GM21717 (cell line): Measurements from ENCODE around the gene TEKT5.

Source experiments
- ATAC-seq: cut with Tn5 transposase; IDR thresholded peaks from one replicate; pipeline ENCODE4 v1.9.1; 2021; ENCODE audit warnings: mild to moderate bottlenecking, moderate library complexity; ENCODE audit not compliant: unreplicated experiment

The TEKT5 gene

DNA sequence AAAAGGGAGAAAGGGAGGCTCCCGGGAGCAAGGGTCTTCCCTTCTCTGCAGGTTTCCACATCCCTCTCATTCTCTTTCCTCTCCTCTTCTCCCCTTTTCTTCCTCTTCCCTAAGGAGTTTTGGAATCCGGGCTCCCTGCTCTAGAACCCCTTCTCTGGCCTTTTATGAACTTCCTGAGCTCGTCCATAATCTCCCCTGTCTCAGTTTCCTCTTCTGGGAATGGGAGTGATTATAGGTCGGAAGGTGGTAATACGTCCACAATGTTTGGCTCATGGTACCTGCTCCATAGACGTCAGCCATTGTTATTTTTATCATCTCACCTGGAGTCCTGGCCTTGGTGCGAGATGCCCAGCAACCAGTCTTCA lies 113.9 kb downstream of the TEKT5 start:
- ATAC-seq: no peak

- ATAC-seq: no peak
Measured at GRCh38 chr16:10579965-10580882, 114.5 kb downstream of the TEKT5 start, which contains the start of gene EMP2. TSS of gene EMP2 (minus strand) at chr16:10580598. CDS start at chr16:10547617, 32,981 bp downstream.

DNA sequence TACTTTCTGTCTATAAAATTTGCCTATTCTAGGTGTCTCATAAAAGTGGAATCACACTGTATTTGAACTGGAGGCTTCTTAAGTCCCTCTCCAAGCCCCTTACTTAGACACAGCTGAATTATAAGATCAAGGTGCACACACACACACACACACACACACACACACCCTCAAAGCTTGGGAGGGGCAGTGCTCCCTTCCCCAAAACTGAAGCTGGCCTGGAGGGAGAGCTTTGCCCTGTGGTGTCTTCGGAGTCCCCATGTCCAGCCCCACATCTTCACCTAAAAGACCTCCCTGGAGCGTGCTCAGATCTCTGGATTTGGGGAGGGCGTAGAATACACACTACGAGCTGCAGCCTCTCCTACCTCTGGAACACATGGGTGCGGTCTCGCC lies 115.2 kb downstream of the TEKT5 start:
- no peak for ATAC-seq

- no peak for ATAC-seq
Measured at GRCh38 chr16:10578474-10579316, 116.0 kb downstream of the TEKT5 start.
